HepG2 (cell line): ENCODE results near the gene MFAP4. TPM values are rescaled to one million over a fixed set of nuclear protein-coding genes. Genes with fewer than 3 reads are reported as not detected.

Source experiments
- CBX2 ChIP-seq, 2 experiments: fragments of 200-600 bp in 1 of 2; sonication (generic); formaldehyde crosslinking in 1 of 2; IDR thresholded peaks; 2 replicates each; pipeline versions ENCODE4 v1.7.0 to v1.8.1; 2018 to 2022; ENCODE audit warnings: low read depth in 2 of 2, low read length in 1 of 2, mild to moderate bottlenecking in 1 of 2, missing genetic modification reagents in 1 of 2
- CREB3 ChIP-seq: sonication (generic); formaldehyde crosslinking; IDR thresholded peaks from 2 replicates; pipeline ENCODE4 v1.5.0; 2020; ENCODE audit warnings: missing genetic modification reagents
- DZIP1 ChIP-seq: sonication (generic); formaldehyde crosslinking; IDR thresholded peaks from 2 replicates; pipeline ENCODE4 v1.5.0; 2020; ENCODE audit warnings: mild to moderate bottlenecking, missing genetic modification reagents
- HOXA9 ChIP-seq: sonication (generic); formaldehyde crosslinking; IDR thresholded peaks from 2 replicates; pipeline ENCODE4 v1.8.1; 2022; ENCODE audit warnings: missing genetic modification reagents, mild to moderate bottlenecking, moderate library complexity, borderline replicate concordance
- JUND ChIP-seq: sonication (generic); formaldehyde crosslinking; IDR thresholded peaks from 2 replicates; pipeline ENCODE4 v1.8.0; 2022; ENCODE audit warnings: mild to moderate bottlenecking, missing genetic modification reagents
- NRL ChIP-seq: sonication (generic); formaldehyde crosslinking; IDR thresholded peaks from 2 replicates; pipeline ENCODE4 v1.5.0; 2020; ENCODE audit warnings: missing genetic modification reagents, mild to moderate bottlenecking, moderate library complexity, borderline replicate concordance
- RAD21 ChIP-seq: fragments of 450-650 bp; formaldehyde crosslinking; IDR thresholded peaks from 2 replicates; pipeline ENCODE4 v1.5.0; 2020; ENCODE audit warnings: mild to moderate bottlenecking
- REL ChIP-seq: sonication (generic); formaldehyde crosslinking; conservative IDR thresholded peaks from 2 replicates; pipeline ENCODE4 v1.8.0; 2022; ENCODE audit warnings: mild to moderate bottlenecking, missing genetic modification reagents, moderate library complexity
- THAP11 ChIP-seq: IDR thresholded peaks from 2 replicates; pipeline ENCODE4 v1.6.1; 2016; ENCODE audit warnings: missing biosample characterization, missing genetic modification reagents
- ZBTB39 ChIP-seq: sonication (generic); formaldehyde crosslinking; IDR thresholded peaks from 2 replicates; pipeline ENCODE4 v1.5.0; 2020; ENCODE audit warnings: missing genetic modification reagents
- ZNF160 ChIP-seq: sonication (generic); formaldehyde crosslinking; IDR thresholded peaks from 2 replicates; pipeline ENCODE4 v1.8.0; 2022; ENCODE audit warnings: mild to moderate bottlenecking, inconsistent platforms, missing genetic modification reagents
- ZNF224 ChIP-seq: sonication (generic); formaldehyde crosslinking; IDR thresholded peaks from 2 replicates; pipeline ENCODE4 v1.5.0; 2020; ENCODE audit warnings: mild to moderate bottlenecking, missing genetic modification reagents
- ZNF350 ChIP-seq: sonication (generic); formaldehyde crosslinking; IDR thresholded peaks from 2 replicates; pipeline ENCODE4 v1.4.0; 2020; ENCODE audit warnings: mild to moderate bottlenecking, low read depth, missing genetic modification reagents, borderline replicate concordance
- ZNF501 ChIP-seq: sonication (generic); formaldehyde crosslinking; IDR thresholded peaks from 2 replicates; pipeline ENCODE4 v1.5.1; 2020; ENCODE audit warnings: mild to moderate bottlenecking, moderate library complexity, missing genetic modification reagents
- ZNF556 ChIP-seq: sonication (generic); formaldehyde crosslinking; IDR thresholded peaks from 2 replicates; pipeline ENCODE4 v1.4.0; 2020; ENCODE audit warnings: mild to moderate bottlenecking, missing genetic modification reagents, borderline replicate concordance
- ZNF567 ChIP-seq: sonication (generic); formaldehyde crosslinking; IDR thresholded peaks from 2 replicates; pipeline ENCODE4 v1.8.1; 2023; ENCODE audit warnings: mild to moderate bottlenecking, missing genetic modification reagents, borderline replicate concordance
- ZNF580 ChIP-seq: IDR thresholded peaks from 2 replicates; pipeline ENCODE4 v1.6.1; 2016; ENCODE audit warnings: low read depth, borderline replicate concordance
- ZNF619 ChIP-seq: sonication (generic); formaldehyde crosslinking; IDR thresholded peaks from 2 replicates; pipeline ENCODE4 v1.4.0; 2020; ENCODE audit warnings: mild to moderate bottlenecking, missing genetic modification reagents
- ZNF768 ChIP-seq: sonication (generic); formaldehyde crosslinking; IDR thresholded peaks from 2 replicates; pipeline ENCODE4 v1.4.0; 2020; ENCODE audit warnings: missing genetic modification reagents
- ZNF781 ChIP-seq: sonication (generic); formaldehyde crosslinking; IDR thresholded peaks from 2 replicates; pipeline ENCODE4 v1.5.1; 2020; ENCODE audit warnings: borderline replicate concordance, mild to moderate bottlenecking, missing genetic modification reagents; ENCODE audit errors: not compliant biosample characterization
- ZNF784 ChIP-seq: sonication (generic); formaldehyde crosslinking; IDR thresholded peaks from 2 replicates; pipeline ENCODE4 v1.5.1; 2020; ENCODE audit warnings: missing genetic modification reagents, mild to moderate bottlenecking, borderline replicate concordance
- polyA plus RNA-seq, 8 experiments: library from polyadenylated mRNA; depleted of rRNA in 3 of 8; stranded (reverse) in 7 of 8; unstranded in 1 of 8; fragments of >200 nt; fragmentation: Illumina TruSeq in 4 of 8; extraction: Trizol in 4 of 8; gene quantifications; 2 replicates each; pipeline versions ENCODE4 v1.2.1 to v1.2.3, GENCODE V29; 2011 to 2016; ENCODE audit warnings: low read depth in 4 of 8, missing spikeins in 1 of 8, mixed read lengths in 1 of 8; ENCODE audit not compliant: insufficient read depth in 1 of 8
- total RNA-seq, 5 experiments: library from RNA; depleted of rRNA; stranded (reverse); fragments of >200 nt; fragmentation: Illumina TruSeq; extraction: Trizol; gene quantifications; 2 replicates each; pipeline ENCODE4 v1.2.3, GENCODE V29; 2016; ENCODE audit warnings: low read depth in 1 of 5

Gene MFAP4
- total and polyA plus RNA-seq, 2 of the 13 experiments (the other 11 are each of a cell fraction or from before 2014, with no cell fraction given): 0.08 TPM; not detected in 1

- TF ChIP-seq ZNF784 (CRISPR knock-in tag) (peak; percentile 65; the same call in 1 of the 2 replicates), DZIP1 (CRISPR knock-in tag) (no peak), ZNF350 (CRISPR knock-in tag) (peak; percentile 67; the same call in 1 of the 2 replicates), RAD21 (CRISPR knock-in tag) (peak; percentile 94), CBX2 (IDR thresholded peaks at IDR 0.05; ENCODE audit: low read depth, low read length) (no peak), CBX2 (CRISPR knock-in tag; IDR thresholded peaks at IDR 0.05; ENCODE audit: low read depth) (no peak), JUND (CRISPR knock-in tag) (peak; percentile 50; the same call in 1 of the 2 replicates), ZNF567 (CRISPR knock-in tag) (peak; percentile 48; the same call in 1 of the 2 replicates), ZNF580 (CRISPR knock-in tag) (peak; percentile 75), ZNF160 (CRISPR knock-in tag) (peak; percentile 84), ZNF781 (CRISPR knock-in tag) (peak; percentile 93), NRL (CRISPR knock-in tag) (peak; percentile 78; the same call in 1 of the 2 replicates), ZNF501 (CRISPR knock-in tag) (peak; percentile 78), ZBTB39 (no peak), ZNF556 (CRISPR knock-in tag) (peak; percentile 86; the same call in 1 of the 2 replicates), THAP11 (CRISPR knock-in tag) (peak; percentile 72), ZNF224 (CRISPR knock-in tag) (0 out of 2 replicates have a peak, but pooled peaks have one; percentile 69), ZNF619 (CRISPR knock-in tag) (no peak), ZNF768 (peak; percentile 65), CREB3 (no peak), REL (no peak), HOXA9 (CRISPR knock-in tag) (no peak)
Observed at GRCh38 chr17:19338031-19338990, 48.7 kb downstream of the MFAP4 start (continued).
